MCF 10A (cell line): Measurements from ENCODE around the gene TMC6. TPM values are rescaled to one million over a fixed set of nuclear protein-coding genes. Genes with fewer than 3 reads are reported as not detected.

ENCODE experiments used
- Bru-seq: library from RNA; stranded (reverse); fragments of 400-500 nt; gene quantifications from one replicate; lab custom pipeline; 2021; lab: Mats Ljungman, UMichigan
- BruChase-seq, 2 experiments: library from RNA; stranded (reverse); fragments of 400-500 nt; gene quantifications; one replicate each; lab custom pipeline; 2021; lab: Mats Ljungman, UMichigan
- BruUV-seq: library from RNA; stranded (reverse); fragments of 400-500 nt; replicated peaks from 2 replicates; lab custom pipeline; 2021; lab: Mats Ljungman, UMichigan
- CTCF ChIA-PET: fragments of 300-600 bp; sonication (Branson Sonifier 250); formaldehyde crosslinking; extraction: SDS; loops from one replicate; lab custom pipeline; 2021; ENCODE audit warnings: antibody characterized with exemption, inconsistent platforms; lab: Yijun Ruan, JAX
- POLR2A ChIA-PET: fragments of 300-600, 350-650 bp; sonication (Branson Sonifier 250); formaldehyde crosslinking; extraction: SDS; loops from one replicate; lab custom pipeline; 2020; ENCODE audit warnings: antibody characterized with exemption, inconsistent platforms; lab: Yijun Ruan, JAX
- DNase-seq: peaks from one replicate; pipeline ENCODE4 v3.0.0-alpha.2; 2018; ENCODE audit not compliant: unreplicated experiment
- H3K27ac Mint-ChIP-seq: one replicate; pipeline ENCODE4 v1.8.0; 2022; ENCODE audit warnings: mild to moderate bottlenecking, low read depth, mixed read lengths; ENCODE audit not compliant: unreplicated experiment
- H3K27me3 Mint-ChIP-seq: one replicate; pipeline ENCODE4 v1.8.0; 2022; ENCODE audit warnings: mixed read lengths; ENCODE audit not compliant: insufficient read depth, unreplicated experiment
- H3K36me3 Mint-ChIP-seq: one replicate; pipeline ENCODE4 v1.8.0; 2022; ENCODE audit warnings: mild to moderate bottlenecking, moderate library complexity, mixed read lengths; ENCODE audit not compliant: insufficient read depth, unreplicated experiment
- H3K4me1 Mint-ChIP-seq: one replicate; pipeline ENCODE4 v1.8.0; 2022; ENCODE audit warnings: mixed read lengths; ENCODE audit not compliant: insufficient read depth, unreplicated experiment
- H3K4me3 Mint-ChIP-seq: one replicate; pipeline ENCODE4 v1.8.0; 2022; ENCODE audit warnings: mild to moderate bottlenecking, moderate library complexity, mixed read lengths; ENCODE audit not compliant: unreplicated experiment
- H3K9me3 Mint-ChIP-seq: one replicate; pipeline ENCODE4 v1.8.0; 2022; ENCODE audit warnings: mixed read lengths; ENCODE audit not compliant: unreplicated experiment
- intact Hi-C: fragments of 100-400 bp; cut with micrococcal nuclease; formaldehyde crosslinking; loops from 2 replicates; pipeline ENCODE4 v1.14.1; 2022
- long read RNA-seq: library from polyadenylated mRNA; stranded (forward); transcript quantifications from one replicate; pipeline ENCODE4 v2.0.0, GENCODE V29; 2022
- total RNA-seq: library from RNA; stranded (reverse); gene quantifications from 2 replicates; pipeline ENCODE4 v1.2.3, GENCODE V29; 2022
- TF ChIP-seq, protein P1 (sequence below): fragments of 200-600 bp; IDR thresholded peaks from one replicate; pipeline ENCODE4 v1.8.0; 2022; ENCODE audit warnings: antibody characterized with exemption, mild to moderate bottlenecking; ENCODE audit not compliant: unreplicated experiment

TMC6 gene, protein sequence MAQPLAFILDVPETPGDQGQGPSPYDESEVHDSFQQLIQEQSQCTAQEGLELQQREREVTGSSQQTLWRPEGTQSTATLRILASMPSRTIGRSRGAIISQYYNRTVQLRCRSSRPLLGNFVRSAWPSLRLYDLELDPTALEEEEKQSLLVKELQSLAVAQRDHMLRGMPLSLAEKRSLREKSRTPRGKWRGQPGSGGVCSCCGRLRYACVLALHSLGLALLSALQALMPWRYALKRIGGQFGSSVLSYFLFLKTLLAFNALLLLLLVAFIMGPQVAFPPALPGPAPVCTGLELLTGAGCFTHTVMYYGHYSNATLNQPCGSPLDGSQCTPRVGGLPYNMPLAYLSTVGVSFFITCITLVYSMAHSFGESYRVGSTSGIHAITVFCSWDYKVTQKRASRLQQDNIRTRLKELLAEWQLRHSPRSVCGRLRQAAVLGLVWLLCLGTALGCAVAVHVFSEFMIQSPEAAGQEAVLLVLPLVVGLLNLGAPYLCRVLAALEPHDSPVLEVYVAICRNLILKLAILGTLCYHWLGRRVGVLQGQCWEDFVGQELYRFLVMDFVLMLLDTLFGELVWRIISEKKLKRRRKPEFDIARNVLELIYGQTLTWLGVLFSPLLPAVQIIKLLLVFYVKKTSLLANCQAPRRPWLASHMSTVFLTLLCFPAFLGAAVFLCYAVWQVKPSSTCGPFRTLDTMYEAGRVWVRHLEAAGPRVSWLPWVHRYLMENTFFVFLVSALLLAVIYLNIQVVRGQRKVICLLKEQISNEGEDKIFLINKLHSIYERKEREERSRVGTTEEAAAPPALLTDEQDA
- total RNA-seq = 3.1 and 7.3 TPM in 2 replicates
- percentile 24 among the genes with signal in this experiment for Bru-seq, nascent RNA
- percentile 24 among the genes with signal in this experiment for BruChase-seq, experiment 1, labeled RNA remaining after a 6-hour chase
- percentile 26 among the genes with signal in this experiment for BruChase-seq, experiment 2, labeled RNA remaining after a 2-hour chase
- long read RNA-seq, full-length matches to known transcripts = 3 of 7 reads
- long read RNA-seq, partial matches to known transcripts = 1 of 7 reads
- long read RNA-seq, other reads (novel, unspliced or antisense) = 3 of 7 reads

DNA sequence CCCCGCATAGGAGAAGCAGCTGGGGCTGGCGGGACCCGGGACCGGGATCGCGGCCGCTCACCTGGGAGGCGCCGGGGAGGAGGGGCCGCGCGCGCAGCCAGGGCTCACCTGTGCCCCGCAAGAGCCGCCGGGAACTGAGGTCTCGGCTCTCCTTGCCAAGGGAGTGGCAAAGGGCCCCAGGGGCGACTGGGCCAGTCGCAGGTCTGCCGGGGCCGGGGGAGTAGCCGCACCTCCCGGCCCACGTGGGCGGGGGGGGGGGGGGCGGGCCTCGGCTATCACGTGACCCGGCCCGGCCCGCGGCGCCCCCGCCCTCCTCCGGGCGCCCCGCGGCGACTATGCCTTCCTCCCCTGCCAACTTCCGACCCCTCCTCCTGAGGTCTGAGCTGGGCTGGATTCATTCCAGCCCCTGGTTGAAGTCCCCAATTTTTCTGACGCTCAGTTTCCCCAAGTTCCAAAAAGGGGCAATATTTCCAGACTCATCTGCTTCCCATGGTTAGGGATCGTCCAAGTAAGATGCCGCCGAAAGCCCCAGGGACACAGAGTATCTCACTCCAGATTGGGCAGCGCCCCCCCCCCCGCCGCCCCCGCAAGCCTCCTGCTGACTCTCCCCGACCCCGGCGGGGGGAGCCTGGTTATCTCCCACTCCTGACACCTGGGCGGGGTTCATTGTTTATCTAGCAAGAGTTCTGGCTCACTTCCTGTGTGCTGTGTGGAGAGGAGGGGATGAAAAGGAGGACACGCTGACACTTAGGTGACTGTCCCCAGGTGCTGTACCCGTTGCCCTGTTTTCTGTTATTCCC lies at the start of gene TMC6:
TMC6 (minus strand) TSS at position 205 of the 800 bp plus-strand sequence. CDS start 1,923 bp downstream, outside the sequence.
- intact Hi-C loops = no loop called here
- peak within 1 kb of the TSS; percentile 77 for H3K4me3 Mint-ChIP-seq
- no peaks in the 10 kb centered on the region for H3K9me3 Mint-ChIP-seq
- H3K4me1 Mint-ChIP-seq = no peaks in the 10 kb centered on the region
- peaks cover 6% of the 10 kb centered on the region for H3K36me3 Mint-ChIP-seq
- DNase-seq = peak; percentile 56
- CTCF ChIA-PET = interaction anchor here (0.7 to 2.2 kb wide), 7 partner anchors 13 to 232 kb away, joined by 3 to 9 read pairs (median 5); no protein-coding TSS in a partner anchor
- POLR2A ChIA-PET = interaction anchor here (0.6 to 3.0 kb wide), 7 partner anchors 11 to 807 kb away, joined by 3 to 14 read pairs (median 4); partner anchors contain the start of genes AFMID and TK1
- TF ChIP-seq, protein P1, sequence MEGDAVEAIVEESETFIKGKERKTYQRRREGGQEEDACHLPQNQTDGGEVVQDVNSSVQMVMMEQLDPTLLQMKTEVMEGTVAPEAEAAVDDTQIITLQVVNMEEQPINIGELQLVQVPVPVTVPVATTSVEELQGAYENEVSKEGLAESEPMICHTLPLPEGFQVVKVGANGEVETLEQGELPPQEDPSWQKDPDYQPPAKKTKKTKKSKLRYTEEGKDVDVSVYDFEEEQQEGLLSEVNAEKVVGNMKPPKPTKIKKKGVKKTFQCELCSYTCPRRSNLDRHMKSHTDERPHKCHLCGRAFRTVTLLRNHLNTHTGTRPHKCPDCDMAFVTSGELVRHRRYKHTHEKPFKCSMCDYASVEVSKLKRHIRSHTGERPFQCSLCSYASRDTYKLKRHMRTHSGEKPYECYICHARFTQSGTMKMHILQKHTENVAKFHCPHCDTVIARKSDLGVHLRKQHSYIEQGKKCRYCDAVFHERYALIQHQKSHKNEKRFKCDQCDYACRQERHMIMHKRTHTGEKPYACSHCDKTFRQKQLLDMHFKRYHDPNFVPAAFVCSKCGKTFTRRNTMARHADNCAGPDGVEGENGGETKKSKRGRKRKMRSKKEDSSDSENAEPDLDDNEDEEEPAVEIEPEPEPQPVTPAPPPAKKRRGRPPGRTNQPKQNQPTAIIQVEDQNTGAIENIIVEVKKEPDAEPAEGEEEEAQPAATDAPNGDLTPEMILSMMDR = no peak
- no TSS peak for BruUV-seq
- no peak within 1 kb of the TSS for H3K27ac Mint-ChIP-seq
- H3K27me3 Mint-ChIP-seq = peaks cover 5% of the 10 kb centered on the region

DNA sequence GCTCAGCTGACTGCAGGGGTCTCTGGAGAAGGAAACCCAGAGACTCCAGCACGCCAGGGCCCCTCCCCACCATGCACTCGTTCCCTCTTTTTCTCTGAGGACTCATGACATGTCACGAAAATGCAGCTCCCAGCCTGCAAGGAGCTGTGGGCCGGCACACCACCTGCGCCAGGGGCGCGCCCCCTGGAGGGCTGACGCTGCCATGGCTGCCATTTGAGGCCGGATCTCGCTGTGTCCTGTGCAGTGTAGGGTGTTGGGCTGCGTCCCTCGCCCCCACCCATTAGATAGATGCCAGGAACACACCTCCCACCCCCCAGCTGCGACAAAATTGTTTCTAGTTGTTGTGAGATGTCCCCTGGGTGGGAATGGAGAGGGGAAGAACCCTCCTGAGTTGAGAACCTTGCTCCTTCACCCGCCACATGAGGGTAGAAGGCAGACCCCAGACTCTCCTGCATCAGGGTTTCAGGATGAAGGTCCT lies 48.0 kb upstream of the TMC6 start:
- Mint-ChIP-seq H3K9me3 (no peaks in the 10 kb centered on the region), H3K36me3 (peaks cover 28% of the 10 kb centered on the region), H3K4me3 (no peak overlapping the region), H3K27ac (no peak overlapping the region), H3K4me1 (peaks cover 17% of the 10 kb centered on the region), H3K27me3 (no peaks in the 10 kb centered on the region)
- DNase-seq = peak; percentile 55
- CTCF ChIA-PET = interaction anchor here (0.5 to 2.2 kb wide), 18 partner anchors 9 to 602 kb away, joined by 3 to 19 read pairs (median 4); partner anchors contain the start of genes AFMID, TK1 and TMC6
- TF ChIP-seq, protein P1 = peak; percentile 88
- POLR2A ChIA-PET = interaction anchor here (1.0 to 1.6 kb wide), 2 partner anchors 48 to 64 kb away, joined by 4 to 5 read pairs; partner anchors contain the start of gene TMC6
- intact Hi-C loops = loop anchor here (1.0 kb wide), 1 partner anchor 64 kb away; no protein-coding TSS in a partner anchor
- BruUV-seq = no TSS peak

DNA sequence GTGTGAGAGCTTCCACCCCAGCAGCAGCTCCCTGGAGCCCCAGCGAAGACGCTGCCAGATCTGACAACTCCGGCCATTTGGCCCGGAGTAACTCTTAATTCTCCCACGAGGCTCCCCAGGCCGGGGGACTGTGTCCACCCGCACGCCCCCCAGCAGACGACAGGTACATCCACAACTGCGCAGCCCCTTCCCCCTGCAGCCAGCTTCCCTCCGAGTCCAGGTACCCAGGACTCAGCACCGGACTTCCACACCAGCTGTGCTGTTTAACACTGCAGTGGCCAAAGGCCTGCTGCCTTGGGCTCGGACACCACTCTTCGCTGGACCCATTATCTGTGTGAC lies 47.1 kb upstream of the TMC6 start:
- Mint-ChIP-seq H3K36me3 (peaks cover 24% of the 10 kb centered on the region), H3K4me1 (peaks cover 17% of the 10 kb centered on the region), H3K27me3 (no peaks in the 10 kb centered on the region), H3K4me3 (no peak overlapping the region), H3K27ac (no peak overlapping the region), H3K9me3 (no peaks in the 10 kb centered on the region)
- CTCF ChIA-PET = interaction anchor here (0.9 to 2.4 kb wide), 9 partner anchors 9 to 70 kb away, joined by 3 to 19 read pairs (median 5); no protein-coding TSS in a partner anchor
- TF ChIP-seq, protein P1 = no peak
- DNase-seq = no peak
- POLR2A ChIA-PET = interaction anchor here (0.7 to 1.6 kb wide), 4 partner anchors 11 to 48 kb away, joined by 3 to 5 read pairs (median 4); partner anchors contain the start of gene TMC6
- intact Hi-C loops = no loop called here
- no TSS peak for BruUV-seq
